ENCODE data around the gene ADAMTS8.

ADAMTS8 gene

GRCh38 chr11:130391711-130392110 is 36.7 kb downstream of the ADAMTS8 start:
- no peak for DNase-seq

DNA sequence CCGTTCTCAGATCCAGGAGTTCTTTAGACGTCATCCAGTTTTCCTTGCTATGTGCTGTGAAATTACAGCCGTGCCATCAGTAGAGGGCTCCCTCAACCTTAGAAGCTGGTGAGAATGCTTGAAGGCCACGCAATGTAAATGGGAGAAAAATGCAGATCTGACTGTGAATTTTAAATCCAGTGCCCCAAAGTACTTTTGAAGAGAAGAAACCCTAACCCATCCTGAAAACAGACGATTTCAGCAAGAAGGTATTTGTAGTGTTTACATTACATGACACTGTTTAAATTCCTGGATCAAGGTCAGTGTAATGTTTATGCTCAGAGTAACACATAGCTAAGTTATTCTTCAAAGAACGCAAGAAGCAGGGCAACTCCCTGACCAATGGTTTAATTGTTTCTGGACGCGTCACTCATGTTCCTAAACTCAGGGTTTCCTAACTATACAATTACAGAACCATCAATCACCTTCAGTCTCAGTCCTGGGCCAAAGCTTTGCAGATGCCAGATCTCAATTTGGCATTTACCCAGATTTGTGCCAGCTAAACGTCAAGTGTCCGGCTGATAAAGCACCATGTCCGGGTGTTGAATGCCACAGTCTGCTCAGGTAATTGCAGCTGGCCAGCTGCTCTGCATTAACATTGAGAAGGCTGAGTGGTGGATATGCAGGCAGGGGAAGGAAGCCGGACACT is 38.2 kb downstream of the ADAMTS8 start:
- no peak for DNase-seq

DNA sequence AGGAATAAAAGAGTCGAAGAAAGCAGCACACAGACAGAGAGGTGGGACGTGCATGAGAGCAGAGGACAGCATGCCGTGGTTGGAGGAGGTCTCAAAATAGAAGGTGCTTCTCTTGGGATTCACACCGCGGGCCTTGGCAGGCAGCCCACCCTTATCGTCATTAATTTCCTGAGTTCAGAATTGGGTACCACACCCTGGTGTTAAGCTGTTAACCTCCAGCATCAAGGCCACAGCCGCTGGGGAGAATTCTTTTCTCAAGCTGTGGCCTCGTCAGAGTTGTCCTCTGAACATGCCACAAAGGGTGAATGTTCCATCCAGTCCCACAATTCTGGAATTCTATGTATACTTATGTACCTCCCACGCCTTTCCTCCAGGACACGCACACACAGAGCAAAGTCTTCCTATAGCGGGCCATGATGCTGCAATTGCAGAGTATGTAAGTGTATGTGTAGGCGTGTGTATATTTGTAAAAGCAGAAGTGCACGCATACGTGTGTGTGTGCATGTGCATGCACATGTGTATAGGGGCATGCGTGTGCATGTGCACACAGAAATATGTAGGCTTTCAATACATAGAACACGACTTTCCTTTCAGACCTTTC is 39.0 kb downstream of the ADAMTS8 start:
- DNase-seq = no peak

GRCh38 chr11:130388607-130389205 is 39.7 kb downstream of the ADAMTS8 start:
- DNase-seq = no peak

DNA sequence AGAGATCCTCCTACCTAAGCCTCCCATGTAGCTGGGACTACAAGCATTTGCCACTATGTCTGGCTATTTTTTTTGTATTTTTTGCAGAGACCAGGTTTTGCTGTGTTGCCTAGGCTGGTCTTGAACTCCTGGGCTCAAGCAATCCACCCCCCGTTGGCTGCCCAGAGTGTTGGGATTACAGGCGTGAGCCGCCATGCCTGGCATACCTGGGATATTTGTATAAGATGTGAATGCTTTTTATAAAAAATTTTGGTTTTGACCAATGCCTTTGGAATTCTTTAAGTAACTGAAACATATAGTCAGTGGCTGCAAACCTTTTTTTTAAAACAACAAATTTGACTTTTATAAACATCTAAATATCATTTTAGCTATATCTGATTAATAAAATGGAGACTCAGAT is 42.4 kb downstream of the ADAMTS8 start:
- no peak for DNase-seq

- no peak for DNase-seq
Observed at GRCh38 chr11:130383344-130384211, 44.8 kb downstream of the ADAMTS8 start.

- DNase-seq = no peak
Observed at GRCh38 chr11:130381317-130381716, 47.1 kb downstream of the ADAMTS8 start.

DNA sequence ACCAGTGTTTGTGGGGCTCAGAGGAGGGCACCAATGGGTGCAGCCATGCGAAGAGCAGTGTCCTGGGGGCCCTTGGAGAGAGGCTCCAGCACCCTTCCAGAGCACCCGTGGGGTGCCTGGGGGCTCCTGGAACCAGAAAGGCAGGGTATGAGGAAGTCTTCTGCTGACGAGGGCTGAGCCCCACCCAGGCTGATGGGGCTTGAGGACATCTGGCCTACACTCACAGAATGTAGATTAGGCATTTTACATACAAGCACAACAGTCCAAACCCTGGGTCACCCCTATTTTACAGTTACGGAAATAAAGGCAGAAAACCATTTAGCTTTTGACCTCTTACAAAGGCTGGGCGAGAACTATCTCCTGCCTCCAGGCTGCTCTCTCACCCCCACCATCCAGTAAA is 47.6 kb downstream of the ADAMTS8 start:
- DNase-seq = no peak

DNA sequence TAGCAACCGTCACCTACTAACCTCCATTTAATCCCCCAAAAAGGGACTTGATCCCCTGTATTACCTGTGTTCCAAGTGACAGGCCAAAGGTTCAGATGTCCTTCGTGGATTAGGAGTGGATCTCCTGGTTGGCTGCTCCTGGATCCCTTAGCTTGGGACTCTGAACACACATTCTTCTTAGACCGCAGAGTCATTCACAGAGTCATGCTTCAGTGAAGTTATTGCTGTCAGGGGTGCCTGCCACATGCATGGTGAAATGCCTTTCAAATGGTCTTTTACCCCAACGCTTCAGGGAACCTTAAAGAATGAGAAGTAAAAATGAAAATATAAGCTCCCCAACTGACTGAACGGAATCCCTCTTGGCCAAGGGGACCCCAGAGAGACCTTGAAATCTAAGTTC is 49.1 kb downstream of the ADAMTS8 start:
- no peak for DNase-seq

GRCh38 chr11:130370845-130371590 is 57.4 kb downstream of the ADAMTS8 start:
- DNase-seq = no peak

DNA sequence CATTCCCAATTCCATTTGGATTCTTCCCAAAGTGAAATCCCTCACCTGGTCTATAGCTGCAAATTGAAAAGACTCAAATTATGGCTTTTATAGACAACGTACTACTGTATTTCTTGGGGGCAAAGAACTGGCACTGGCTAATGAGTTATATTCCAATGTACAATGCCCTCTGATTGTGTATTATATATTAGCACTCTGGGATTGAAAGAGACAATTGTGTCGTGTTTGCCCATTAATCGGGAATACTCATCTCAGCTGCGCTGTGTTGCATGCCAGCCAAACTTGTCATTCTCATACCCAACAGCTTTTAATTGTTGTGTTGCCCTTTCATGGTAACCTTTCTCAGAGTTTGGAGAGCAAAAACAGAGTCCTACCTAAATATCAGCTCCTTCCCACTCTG is 58.7 kb downstream of the ADAMTS8 start:
- DNase-seq = no peak

GRCh38 chr11:130369141-130369691 is 59.2 kb downstream of the ADAMTS8 start:
- no peak for DNase-seq

GRCh38 chr11:130359419-130359818 is 69.0 kb downstream of the ADAMTS8 start:
- DNase-seq = no peak

- no peak for DNase-seq
Observed at GRCh38 chr11:130358398-130358797, 70.0 kb downstream of the ADAMTS8 start.

Data from NCI-H1048 (cell line).